Neuron (in vitro differentiated cells): ENCODE data around the gene SPAG6.

Experiments used
- H2AFZ ChIP-seq: one replicate; pipeline ENCODE4 v1.6.1; 2013; ENCODE audit warnings: low read depth, mild to moderate bottlenecking, inconsistent platforms, low read length, moderate library complexity
- H3K27me3 ChIP-seq: one replicate; pipeline ENCODE4 v1.6.1; 2013; ENCODE audit warnings: low read length; ENCODE audit not compliant: insufficient read depth
- H3K36me3 ChIP-seq: one replicate; pipeline ENCODE4 v1.6.1; 2013; ENCODE audit warnings: low read length; ENCODE audit not compliant: insufficient read depth
- H3K4me1 ChIP-seq: one replicate; pipeline ENCODE4 v1.6.1; 2013; ENCODE audit warnings: low read length; ENCODE audit not compliant: insufficient read depth
- H3K4me3 ChIP-seq: 2 replicates; pipeline ENCODE4 v1.5.1; 2013; ENCODE audit warnings: mild to moderate bottlenecking, low read length, moderate library complexity
- H3K9me3 ChIP-seq: one replicate; pipeline ENCODE4 v1.6.1; 2013; ENCODE audit warnings: low read length

The SPAG6 gene

GRCh38 chr10:22442468-22442867 lies 97.2 kb downstream of the SPAG6 start:
- peaks cover 3% of the 10 kb centered on the region for H3K27me3 ChIP-seq
- H3K4me1 ChIP-seq: peaks cover 12% of the 10 kb centered on the region
- no peak overlapping the region for H3K4me3 ChIP-seq
- H3K36me3 ChIP-seq: no peaks in the 10 kb centered on the region
- no peak overlapping the region for H2AFZ ChIP-seq
- peaks cover 2% of the 10 kb centered on the region for H3K9me3 ChIP-seq

GRCh38 chr10:22443175-22443901 lies 98.0 kb downstream of the SPAG6 start:
- H3K36me3 ChIP-seq: no peaks in the 10 kb centered on the region
- H3K4me3 ChIP-seq: no peak overlapping the region
- H3K27me3 ChIP-seq: peaks cover 3% of the 10 kb centered on the region
- no peak overlapping the region for H2AFZ ChIP-seq
- H3K9me3 ChIP-seq: peaks cover 4% of the 10 kb centered on the region
- H3K4me1 ChIP-seq: peaks cover 7% of the 10 kb centered on the region

- H3K4me3 ChIP-seq: no peak overlapping the region
- peaks cover 4% of the 10 kb centered on the region for H3K9me3 ChIP-seq
- H3K4me1 ChIP-seq: no peaks in the 10 kb centered on the region
- H3K27me3 ChIP-seq: peaks cover 3% of the 10 kb centered on the region
- no peaks in the 10 kb centered on the region for H3K36me3 ChIP-seq
- no peak overlapping the region for H2AFZ ChIP-seq
Observed at GRCh38 chr10:22444219-22444788, 99.0 kb downstream of the SPAG6 start.

- Histone ChIP-seq H3K9me3 (peaks cover 6% of the 10 kb centered on the region), H3K4me3 (no peak overlapping the region), H3K27me3 (peaks cover 3% of the 10 kb centered on the region), H3K36me3 (no peaks in the 10 kb centered on the region), H3K4me1 (no peaks in the 10 kb centered on the region), H2AFZ (no peak overlapping the region)
Observed at GRCh38 chr10:22445495-22445894, 100.2 kb downstream of the SPAG6 start.

- H3K27me3 ChIP-seq: peaks cover 3% of the 10 kb centered on the region
- H3K9me3 ChIP-seq: peaks cover 6% of the 10 kb centered on the region
- no peak overlapping the region for H3K4me3 ChIP-seq
- H3K36me3 ChIP-seq: no peaks in the 10 kb centered on the region
- H3K4me1 ChIP-seq: no peaks in the 10 kb centered on the region
- no peak overlapping the region for H2AFZ ChIP-seq
Observed at GRCh38 chr10:22447068-22447467, 101.8 kb downstream of the SPAG6 start.

GRCh38 chr10:22451346-22451745 lies 106.0 kb downstream of the SPAG6 start:
- H3K4me3 ChIP-seq: no peak overlapping the region
- peaks cover 15% of the 10 kb centered on the region for H3K4me1 ChIP-seq
- H3K27me3 ChIP-seq: no peaks in the 10 kb centered on the region
- no peaks in the 10 kb centered on the region for H3K36me3 ChIP-seq
- H3K9me3 ChIP-seq: peaks cover 4% of the 10 kb centered on the region
- no peak overlapping the region for H2AFZ ChIP-seq

GRCh38 chr10:22453320-22453719 lies 108.0 kb downstream of the SPAG6 start:
- H3K4me3 ChIP-seq: no peak overlapping the region
- no peak overlapping the region for H2AFZ ChIP-seq
- H3K36me3 ChIP-seq: no peaks in the 10 kb centered on the region
- no peaks in the 10 kb centered on the region for H3K27me3 ChIP-seq
- peaks cover 2% of the 10 kb centered on the region for H3K9me3 ChIP-seq
- peaks cover 15% of the 10 kb centered on the region for H3K4me1 ChIP-seq

- Histone ChIP-seq H3K4me1 (peaks cover 15% of the 10 kb centered on the region), H3K27me3 (no peaks in the 10 kb centered on the region)
Observed at GRCh38 chr10:22453948-22454591, 108.8 kb downstream of the SPAG6 start.

GRCh38 chr10:22454634-22455033 lies 109.3 kb downstream of the SPAG6 start:
- H3K27me3 ChIP-seq: no peaks in the 10 kb centered on the region

More at GRCh38 chr10:22453948-22454591, 108.8 kb downstream of the SPAG6 start:
- Histone ChIP-seq H2AFZ (no peak overlapping the region), H3K4me3 (no peak overlapping the region), H3K9me3 (peaks cover 2% of the 10 kb centered on the region), H3K36me3 (no peaks in the 10 kb centered on the region)

GRCh38 chr10:22455068-22455857 lies 110.0 kb downstream of the SPAG6 start:
- Histone ChIP-seq H3K27me3 (no peaks in the 10 kb centered on the region), H3K4me1 (peaks cover 15% of the 10 kb centered on the region), H3K36me3 (no peaks in the 10 kb centered on the region), H2AFZ (no peak overlapping the region), H3K9me3 (no peaks in the 10 kb centered on the region), H3K4me3 (no peak overlapping the region)

More at GRCh38 chr10:22454634-22455033, 109.3 kb downstream of the SPAG6 start:
- H3K36me3 ChIP-seq: no peaks in the 10 kb centered on the region
- peaks cover 15% of the 10 kb centered on the region for H3K4me1 ChIP-seq
- H2AFZ ChIP-seq: no peak overlapping the region
- no peak overlapping the region for H3K4me3 ChIP-seq
- peaks cover 1% of the 10 kb centered on the region for H3K9me3 ChIP-seq

GRCh38 chr10:22456486-22456885 lies 111.2 kb downstream of the SPAG6 start:
- Histone ChIP-seq H3K36me3 (no peaks in the 10 kb centered on the region), H2AFZ (no peak overlapping the region), H3K4me1 (peaks cover 15% of the 10 kb centered on the region), H3K9me3 (no peaks in the 10 kb centered on the region), H3K4me3 (no peak overlapping the region), H3K27me3 (no peaks in the 10 kb centered on the region)

GRCh38 chr10:22458272-22459038 lies 113.2 kb downstream of the SPAG6 start:
- Histone ChIP-seq H3K9me3 (no peaks in the 10 kb centered on the region), H2AFZ (no peak overlapping the region), H3K4me3 (no peak overlapping the region), H3K4me1 (peaks cover 14% of the 10 kb centered on the region), H3K27me3 (no peaks in the 10 kb centered on the region), H3K36me3 (no peaks in the 10 kb centered on the region)
